ENCODE data around the gene SLC29A3. TPM values are rescaled to one million over a fixed set of nuclear protein-coding genes. Genes with fewer than 3 reads are reported as not detected.
A peak's percentile ranks its signal among the peaks of the same experiment; 100 is the strongest.

The SLC29A3 gene
- 6.6 and 7.2 TPM in 2 replicates for total RNA-seq (2013; cell fraction: nucleolus; rRNA removed)
- total RNA-seq (2014; rRNA removed) (1.5 and 1.8 TPM in 2 replicates), total RNA-seq (2014; rRNA removed; fragmentation: Illumina TruSeq; extraction: Trizol) (1.5 and 1.6 TPM in 2 replicates), total RNA-seq (2021) (3.2 and 3.6 TPM in 2 replicates), polyA plus RNA-seq (2011; rRNA removed) (1.5 and 2.8 TPM in 2 replicates), polyA plus RNA-seq (2014; fragmentation: Illumina TruSeq; extraction: Trizol) (3.1 and 3.2 TPM in 2 replicates), polyA plus RNA-seq (2014; fragmentation: Nextera tagmentation; extraction: Ambion mirVana) (1 to 10 TPM; 2.1 to 2.5 TPM), polyA plus RNA-seq (2014; rRNA removed) (1.8 and 2.0 TPM in 2 replicates), polyA plus RNA-seq (2016; fragmentation: Nextera tagmentation; extraction: Ambion mirVana) (1 to 10 TPM; 3.1 to 4.0 TPM), polyA minus RNA-seq (2011; rRNA and poly(A)+ RNA removed) (3.8 and 4.7 TPM in 2 replicates), Bru-seq, nascent RNA (percentile 55 among the genes with signal in this experiment), BruChase-seq, experiment 1, labeled RNA remaining after a 6-hour chase (percentile 43 among the genes with signal in this experiment), BruChase-seq, experiment 2, labeled RNA remaining after a 2-hour chase (percentile 44 among the genes with signal in this experiment)
- 1.1 TPM for polyA plus RNA-seq (2011; ENCODE audit: low read depth)
- 3.7 and 4.2 TPM in 2 replicates for polyA plus RNA-seq (2011; cell fraction: cytosol; rRNA removed)
- 3.5 and 4.4 TPM in 2 replicates for polyA plus RNA-seq (2011; cell fraction: nucleus; rRNA removed)
- polyA plus RNA-seq (2012): 1.6 TPM in 2 replicates
- polyA minus RNA-seq (2011; cell fraction: cytosol; rRNA and poly(A)+ RNA removed): 1.1 and 3.2 TPM in 2 replicates
- 2.8 and 4.5 TPM in 2 replicates for polyA minus RNA-seq (2011; cell fraction: nucleus; rRNA and poly(A)+ RNA removed)
- long read RNA-seq, experiment 1, transcript SLC29A3-205 (6 exons, 2,262 nt): major isoform, 9 of 13 reads
- long read RNA-seq, experiment 1, partial matches to known transcripts: 1 of 13 reads
- long read RNA-seq, experiment 1, other reads (novel, unspliced or antisense): 1 of 13 reads
- long read RNA-seq, experiment 2, partial matches to known transcripts: 3 of 8 reads
- long read RNA-seq, experiment 2, other reads (novel, unspliced or antisense): 3 of 8 reads

DNA sequence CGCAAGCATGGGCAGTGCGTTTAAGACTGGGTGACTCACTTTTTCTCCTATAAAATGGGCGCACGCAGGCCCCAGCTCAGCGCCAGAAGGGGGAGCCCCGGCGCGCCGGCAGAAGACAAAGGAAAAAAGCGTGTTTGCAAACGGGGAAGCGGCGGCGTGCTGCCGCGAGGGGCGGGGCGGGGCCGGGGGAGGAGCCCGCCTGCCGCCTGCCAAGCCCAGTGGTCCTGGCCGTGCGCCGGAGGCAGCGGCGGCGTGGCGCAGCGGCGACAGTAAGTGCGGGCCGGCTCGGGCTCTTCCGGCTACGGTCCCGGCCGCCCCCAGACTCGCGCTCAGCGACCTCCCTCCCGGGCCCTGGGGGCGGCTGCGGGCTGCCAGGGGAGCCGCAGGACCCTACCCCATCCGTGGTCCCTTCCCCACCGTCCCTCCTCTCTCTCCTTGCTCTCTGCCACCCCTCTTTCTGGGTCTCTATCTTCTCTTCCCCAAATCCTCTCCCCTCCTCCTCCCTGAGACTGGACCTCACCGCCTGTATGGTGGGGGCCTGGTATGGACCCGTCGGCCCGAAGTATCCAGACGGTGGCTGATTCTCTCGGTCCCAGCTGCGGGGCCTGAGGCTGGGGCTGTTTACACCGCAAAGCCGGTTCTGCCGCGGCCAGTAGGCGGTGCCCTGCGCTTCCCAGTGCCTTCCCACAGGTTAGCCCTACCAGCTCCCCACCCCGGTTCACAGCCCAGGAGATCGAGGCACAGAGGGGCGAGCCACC, at the start of gene SLC29A3:
Gene SLC29A3 (plus strand): TSS at position 218 of the 758 bp plus-strand sequence. CDS start 51 bp downstream, at position 269.
- H3K9ac ChIP-seq (ENCODE audit: control insufficient read depth, insufficient read depth, low read length): peak within 1 kb of the TSS; percentile 68
- H3K36me3 ChIP-seq (ENCODE audit: control insufficient read depth in 2 of 2, insufficient read depth in 2 of 2, low read length in 1 of 2): no peaks in the 10 kb centered on the region; a peak in 1 of 4 replicates
- H3K4me3 ChIP-seq: peak within 1 kb of the TSS; percentile 82
- no peaks in the 10 kb centered on the region for H3K9me3 ChIP-seq (replicated peaks; ENCODE audit: control insufficient read depth, insufficient read depth, low read length)
- H3K79me2 ChIP-seq (ENCODE audit: control insufficient read depth, insufficient read depth, low read length): no peaks in the 10 kb centered on the region
- peaks cover 8% of the 10 kb centered on the region for H3K4me1 ChIP-seq (ENCODE audit: control insufficient read depth, insufficient read depth, low read length)
- peak within 1 kb of the TSS; percentile 93 for H3K4me2 ChIP-seq (ENCODE audit: control insufficient read depth, insufficient read depth)
- intact Hi-C loops (cut with micrococcal nuclease; ENCODE audit: unreplicated experiment) (loop anchor here (1.0 to 10.0 kb wide), 7 partner anchors 58 to 578 kb away; no protein-coding TSS in a partner anchor), in situ Hi-C loops (cut with MboI) (loop anchor here (10.0 kb wide), 1 partner anchor 576 kb away; no protein-coding TSS in a partner anchor)
- H3K27me3 ChIP-seq (replicated peaks in 1 of 2; ENCODE audit: control insufficient read depth in 2 of 2, insufficient read depth in 2 of 2, low read length in 1 of 2): no peaks in the 10 kb centered on the region
- BruUV-seq (replicated peaks): no TSS peak
- DNase-seq (ENCODE audit: low read depth, low spot score) (no peak), ATAC-seq (peak; percentile 96), FAIRE-seq (no peak)
- RAD21 ChIA-PET (ENCODE audit: unreplicated experiment): interaction anchor here (0.6 to 2.9 kb wide), 34 partner anchors 10 to 1374 kb away, joined by 3 to 77 read pairs (median 3); no protein-coding TSS in a partner anchor
- SMC1A ChIA-PET (ENCODE audit: uncharacterized antibody, unreplicated experiment): interaction anchor here (0.9 to 14.0 kb wide), 18 partner anchors 9 to 517 kb away, joined by 3 to 249 read pairs (median 4); no protein-coding TSS in a partner anchor
- WGBS (ENCODE audit: insufficient coverage, insufficient replicate concordance, low lambda C conversion rate, missing lambda C conversion rate): 1% methylated on average over 41 of the region's 62 CpGs
- H2AFZ ChIP-seq (ENCODE audit: control insufficient read depth, low read depth, low read length): peak within 1 kb of the TSS; percentile 91
- no peaks in the 10 kb centered on the region for H4K20me1 ChIP-seq (ENCODE audit: control insufficient read depth, insufficient read depth)
- POLR2A ChIA-PET: interaction anchor here (0.6 to 3.5 kb wide), 7 partner anchors 55 to 740 kb away, joined by 3 to 26 read pairs (median 5); no protein-coding TSS in a partner anchor
- CTCF ChIA-PET: interaction anchor here (0.7 to 11.1 kb wide), 29 partner anchors 9 to 450 kb away, joined by 3 to 359 read pairs (median 4); partner anchors contain the start of gene CDH23
- H3K27ac ChIP-seq (ENCODE audit: control insufficient read depth, insufficient read depth): peak within 1 kb of the TSS; percentile 6; the same call in 1 of the 2 replicates
- TF ChIP-seq, protein P1, sequence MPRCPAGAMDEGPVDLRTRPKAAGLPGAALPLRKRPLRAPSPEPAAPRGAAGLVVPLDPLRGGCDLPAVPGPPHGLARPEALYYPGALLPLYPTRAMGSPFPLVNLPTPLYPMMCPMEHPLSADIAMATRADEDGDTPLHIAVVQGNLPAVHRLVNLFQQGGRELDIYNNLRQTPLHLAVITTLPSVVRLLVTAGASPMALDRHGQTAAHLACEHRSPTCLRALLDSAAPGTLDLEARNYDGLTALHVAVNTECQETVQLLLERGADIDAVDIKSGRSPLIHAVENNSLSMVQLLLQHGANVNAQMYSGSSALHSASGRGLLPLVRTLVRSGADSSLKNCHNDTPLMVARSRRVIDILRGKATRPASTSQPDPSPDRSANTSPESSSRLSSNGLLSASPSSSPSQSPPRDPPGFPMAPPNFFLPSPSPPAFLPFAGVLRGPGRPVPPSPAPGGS (IDR thresholded peaks at IDR 0.05; ENCODE audit: borderline replicate concordance, insufficient read depth, low read depth, low read length, poor library complexity, severe bottlenecking): no peak
- TF ChIP-seq NFXL1 (IDR thresholded peaks at IDR 0.05; ENCODE audit: borderline replicate concordance) (no peak), RB1 (IDR thresholded peaks at IDR 0.05; ENCODE audit: borderline replicate concordance) (no peak), KLF5 (IDR thresholded peaks at IDR 0.05; ENCODE audit: partially characterized antibody) (no peak), SRF (IDR thresholded peaks at IDR 0.05; ENCODE audit: low read depth in 2 of 2, low read length in 2 of 2) (no peak), SKIL (IDR thresholded peaks at IDR 0.05; ENCODE audit: low read depth, poor library complexity, severe bottlenecking) (no peak), ZNF274 (IDR thresholded peaks at IDR 0.05; ENCODE audit: insufficient read depth, insufficient read length) (no peak), CEBPB (IDR thresholded peaks at IDR 0.05; ENCODE audit: borderline replicate concordance in 1 of 2, low read depth in 2 of 2, low read length in 2 of 2) (no peak), ASH2L (IDR thresholded peaks at IDR 0.05; ENCODE audit: borderline replicate concordance, low read depth) (no peak), RELA (IDR thresholded peaks at IDR 0.05; ENCODE audit: borderline replicate concordance, partially characterized antibody) (no peak), ZNF622 (IDR thresholded peaks at IDR 0.05) (no peak)
- TF ChIP-seq, protein P2, sequence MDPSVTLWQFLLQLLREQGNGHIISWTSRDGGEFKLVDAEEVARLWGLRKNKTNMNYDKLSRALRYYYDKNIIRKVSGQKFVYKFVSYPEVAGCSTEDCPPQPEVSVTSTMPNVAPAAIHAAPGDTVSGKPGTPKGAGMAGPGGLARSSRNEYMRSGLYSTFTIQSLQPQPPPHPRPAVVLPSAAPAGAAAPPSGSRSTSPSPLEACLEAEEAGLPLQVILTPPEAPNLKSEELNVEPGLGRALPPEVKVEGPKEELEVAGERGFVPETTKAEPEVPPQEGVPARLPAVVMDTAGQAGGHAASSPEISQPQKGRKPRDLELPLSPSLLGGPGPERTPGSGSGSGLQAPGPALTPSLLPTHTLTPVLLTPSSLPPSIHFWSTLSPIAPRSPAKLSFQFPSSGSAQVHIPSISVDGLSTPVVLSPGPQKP (IDR thresholded peaks at IDR 0.05; ENCODE audit: low read depth, low read length): no peak

Measured in GM12878 (cell line).